A549 (cell line): ENCODE results near the gene FSTL4.

Experiments used
- ESRRA ChIP-seq: fragments of 150-350 bp; IDR thresholded peaks from 2 replicates; pipeline ENCODE4 v1.6.1; 2014; ENCODE audit warnings: mild to moderate bottlenecking, low read length, borderline replicate concordance
- HOXA7 ChIP-seq: fragments of 250-450 bp; sonication (Bioruptor Pico); IDR thresholded peaks from 2 replicates; pipeline ENCODE4 v1.5.0; 2020; ENCODE audit warnings: mild to moderate bottlenecking, moderate library complexity
- MAFK ChIP-seq: fragments of 450-650 bp; IDR thresholded peaks from 2 replicates; pipeline ENCODE4 v1.6.1; 2014; ENCODE audit not compliant: partially characterized antibody
- MYC ChIP-seq: IDR thresholded peaks from 2 replicates; pipeline ENCODE4 v1.6.1; 2012; ENCODE audit warnings: mild to moderate bottlenecking, inconsistent platforms, low read length, improper control_type of control experiment, borderline replicate concordance
- POLR2A ChIP-seq: IDR thresholded peaks from 2 replicates; pipeline ENCODE4 v1.6.1; 2012; ENCODE audit warnings: mild to moderate bottlenecking, low read length
- RAD21 ChIP-seq, 2 experiments: fragments of >200 bp in 1 of 2; sonication (Bioruptor Twin) in 1 of 2; formaldehyde crosslinking in 1 of 2; IDR thresholded peaks in 1 of 2; conservative IDR thresholded peaks in 1 of 2; 2 replicates in 1 of 2; 3 replicates in 1 of 2; pipeline ENCODE4 v1.6.1; 2012 to 2018; ENCODE audit warnings: inconsistent platforms in 1 of 2
- RFX5 ChIP-seq: fragments of 450-650 bp; IDR thresholded peaks from 2 replicates; pipeline ENCODE4 v1.7.1; 2014; ENCODE audit warnings: antibody characterized with exemption, mild to moderate bottlenecking, moderate library complexity
- TF ChIP-seq, protein P1 (sequence below): fragments of >200 bp; sonication (Bioruptor Twin); formaldehyde crosslinking; IDR thresholded peaks from 3 replicates; pipeline ENCODE4 v1.5.1; 2016
- TF ChIP-seq, protein P2 (sequence below): IDR thresholded peaks from 2 replicates; pipeline ENCODE4 v1.6.1; 2012

DNA sequence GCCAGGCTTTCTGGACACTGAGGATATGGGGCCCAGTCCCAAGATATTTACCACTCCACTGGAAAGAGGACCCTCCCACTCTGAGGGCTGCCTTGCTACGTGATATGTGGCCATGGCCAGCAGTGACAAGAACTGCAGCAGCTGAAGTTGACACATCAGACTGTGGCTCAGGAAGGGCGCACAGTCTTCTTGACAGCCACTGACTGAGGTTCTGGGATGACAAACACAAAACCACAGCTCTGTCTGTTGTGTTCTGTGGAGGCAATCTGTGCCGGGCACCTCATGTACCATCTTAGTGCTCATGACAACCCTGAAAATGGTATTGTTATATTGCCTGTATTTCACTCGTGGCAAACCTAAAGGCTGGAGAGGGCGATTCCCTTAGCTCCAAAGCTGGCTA is 16.9 kb downstream of the FSTL4 start:
- TF ChIP-seq, protein P1, sequence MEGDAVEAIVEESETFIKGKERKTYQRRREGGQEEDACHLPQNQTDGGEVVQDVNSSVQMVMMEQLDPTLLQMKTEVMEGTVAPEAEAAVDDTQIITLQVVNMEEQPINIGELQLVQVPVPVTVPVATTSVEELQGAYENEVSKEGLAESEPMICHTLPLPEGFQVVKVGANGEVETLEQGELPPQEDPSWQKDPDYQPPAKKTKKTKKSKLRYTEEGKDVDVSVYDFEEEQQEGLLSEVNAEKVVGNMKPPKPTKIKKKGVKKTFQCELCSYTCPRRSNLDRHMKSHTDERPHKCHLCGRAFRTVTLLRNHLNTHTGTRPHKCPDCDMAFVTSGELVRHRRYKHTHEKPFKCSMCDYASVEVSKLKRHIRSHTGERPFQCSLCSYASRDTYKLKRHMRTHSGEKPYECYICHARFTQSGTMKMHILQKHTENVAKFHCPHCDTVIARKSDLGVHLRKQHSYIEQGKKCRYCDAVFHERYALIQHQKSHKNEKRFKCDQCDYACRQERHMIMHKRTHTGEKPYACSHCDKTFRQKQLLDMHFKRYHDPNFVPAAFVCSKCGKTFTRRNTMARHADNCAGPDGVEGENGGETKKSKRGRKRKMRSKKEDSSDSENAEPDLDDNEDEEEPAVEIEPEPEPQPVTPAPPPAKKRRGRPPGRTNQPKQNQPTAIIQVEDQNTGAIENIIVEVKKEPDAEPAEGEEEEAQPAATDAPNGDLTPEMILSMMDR, result no peak
- TF ChIP-seq POLR2A, result no peak
- no peak for TF ChIP-seq ESRRA
- TF ChIP-seq, protein P2, sequence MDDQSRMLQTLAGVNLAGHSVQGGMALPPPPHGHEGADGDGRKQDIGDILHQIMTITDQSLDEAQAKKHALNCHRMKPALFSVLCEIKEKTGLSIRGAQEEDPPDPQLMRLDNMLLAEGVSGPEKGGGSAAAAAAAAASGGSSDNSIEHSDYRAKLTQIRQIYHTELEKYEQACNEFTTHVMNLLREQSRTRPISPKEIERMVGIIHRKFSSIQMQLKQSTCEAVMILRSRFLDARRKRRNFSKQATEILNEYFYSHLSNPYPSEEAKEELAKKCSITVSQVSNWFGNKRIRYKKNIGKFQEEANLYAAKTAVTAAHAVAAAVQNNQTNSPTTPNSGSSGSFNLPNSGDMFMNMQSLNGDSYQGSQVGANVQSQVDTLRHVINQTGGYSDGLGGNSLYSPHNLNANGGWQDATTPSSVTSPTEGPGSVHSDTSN, result no peak
- TF ChIP-seq HOXA7 (CRISPR knock-in tag), result no peak
- no peak for TF ChIP-seq MAFK
- no peak for TF ChIP-seq RFX5
- TF ChIP-seq RAD21 (conservative IDR thresholded peaks at IDR 0.05 in 1 of 2, IDR thresholded peaks at IDR 0.05 in 1 of 2), result no peak
- no peak for TF ChIP-seq MYC
